Ureter (tissue), 1 donor: ENCODE data around the gene RTKN. TPM values are rescaled to one million over a fixed set of nuclear protein-coding genes. Genes with fewer than 3 reads are reported as not detected.

Experiments used
- DNase-seq: peaks from one replicate; pipeline ENCODE4 v3.0.0-alpha.2; 2020; ENCODE audit warnings: low spot score
- total RNA-seq: library from RNA; stranded (reverse); gene quantifications from one replicate; pipeline ENCODE4 v1.2.4, GENCODE V29; 2023
- donor health status: DM: yes; HTN: yes; CAD: no.

Gene RTKN
- total RNA-seq, 1 donor from 2014 or later, result 36.4 TPM

GRCh38 chr2:74417763-74418162 lies 24.0 kb downstream of the RTKN start:
- no peak for DNase-seq

DNA sequence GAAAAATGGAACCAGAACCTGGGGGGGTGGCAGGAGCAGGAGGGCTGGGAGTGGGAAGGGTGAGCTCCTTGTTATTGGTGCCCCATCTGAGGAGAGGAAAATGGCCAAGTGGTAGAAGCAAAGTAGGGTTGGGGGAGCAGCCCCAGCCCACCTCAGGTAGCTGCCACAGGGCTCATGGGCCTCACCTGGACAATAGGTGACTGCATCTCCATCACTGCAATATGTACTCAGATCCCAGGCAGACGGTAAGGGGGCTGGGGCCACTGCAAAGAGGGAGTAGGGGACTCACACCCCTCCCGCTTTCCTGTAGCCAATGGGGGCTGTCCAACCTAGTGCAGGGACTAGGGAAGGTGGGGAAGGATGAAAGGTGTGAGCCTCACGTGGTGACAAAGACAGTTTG lies 24.5 kb downstream of the RTKN start:
- DNase-seq, result no peak

DNA sequence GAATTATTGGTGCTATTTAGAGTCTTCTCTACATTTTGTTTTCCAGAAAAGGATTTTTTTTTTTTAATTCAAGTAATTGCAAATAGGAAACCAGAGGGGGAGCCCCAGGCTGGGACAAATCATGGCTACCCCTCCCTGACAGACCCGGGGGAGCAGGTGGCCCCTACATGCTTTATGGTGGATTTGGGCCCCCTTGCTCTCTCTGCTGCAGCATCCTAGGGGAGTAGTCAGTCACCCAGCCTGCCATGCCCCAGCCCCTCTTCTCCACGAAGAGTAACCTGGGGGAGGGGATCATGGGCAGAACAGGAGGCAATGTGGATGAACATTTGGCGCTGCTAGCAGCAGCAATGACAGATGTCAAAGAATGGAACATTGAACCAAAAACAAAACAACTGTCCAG lies 25.0 kb downstream of the RTKN start:
- no peak for DNase-seq

GRCh38 chr2:74415762-74416395 lies 25.9 kb downstream of the RTKN start:
- no peak for DNase-seq

DNA sequence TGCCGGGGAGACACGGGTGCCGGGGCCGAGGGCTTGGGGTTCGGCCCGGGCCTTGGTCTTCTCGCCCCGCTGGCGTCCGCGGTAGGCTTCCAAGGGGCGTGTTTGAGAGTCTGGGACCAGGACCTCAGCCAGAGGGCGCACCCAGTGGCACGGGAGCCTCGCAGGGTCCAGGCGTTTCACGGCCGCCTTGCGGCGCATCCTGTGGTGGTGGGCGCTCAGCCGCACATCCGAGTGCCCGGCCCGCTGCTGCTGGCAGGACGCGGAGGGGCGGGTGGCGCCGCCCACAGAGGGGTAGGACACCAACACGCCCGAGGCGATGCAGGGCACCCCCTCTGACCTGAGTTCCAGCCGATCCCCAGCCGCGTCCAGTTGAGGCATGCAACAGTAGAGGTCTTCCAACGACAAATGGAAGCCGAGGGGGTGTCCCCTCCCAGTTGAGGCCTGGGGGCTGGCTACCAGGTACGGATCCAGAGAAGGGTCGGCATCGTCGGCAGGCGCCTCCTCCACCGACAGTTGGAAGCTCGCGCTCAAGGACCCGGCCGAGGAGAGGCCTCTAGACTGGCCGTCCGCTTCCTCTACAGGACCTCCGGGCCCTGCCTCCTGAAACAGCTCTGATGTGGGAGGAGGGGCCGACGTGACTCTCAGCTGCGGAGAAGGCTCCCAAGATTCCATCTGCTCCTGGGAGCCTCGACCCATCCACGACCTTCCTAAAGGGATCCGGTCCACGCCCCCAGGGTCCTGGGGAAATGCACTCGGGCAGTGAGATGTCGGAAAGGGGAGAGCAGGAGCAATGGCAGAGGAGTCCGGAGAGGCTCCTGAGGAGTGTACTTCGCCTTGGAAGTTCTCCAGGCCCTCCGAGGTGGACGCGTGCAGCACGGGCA lies 26.6 kb downstream of the RTKN start:
- no peak for DNase-seq

- DNase-seq, result no peak
These were observed 27.3 kb downstream of the RTKN start for GRCh38 chr2:74414441-74414840.

DNA sequence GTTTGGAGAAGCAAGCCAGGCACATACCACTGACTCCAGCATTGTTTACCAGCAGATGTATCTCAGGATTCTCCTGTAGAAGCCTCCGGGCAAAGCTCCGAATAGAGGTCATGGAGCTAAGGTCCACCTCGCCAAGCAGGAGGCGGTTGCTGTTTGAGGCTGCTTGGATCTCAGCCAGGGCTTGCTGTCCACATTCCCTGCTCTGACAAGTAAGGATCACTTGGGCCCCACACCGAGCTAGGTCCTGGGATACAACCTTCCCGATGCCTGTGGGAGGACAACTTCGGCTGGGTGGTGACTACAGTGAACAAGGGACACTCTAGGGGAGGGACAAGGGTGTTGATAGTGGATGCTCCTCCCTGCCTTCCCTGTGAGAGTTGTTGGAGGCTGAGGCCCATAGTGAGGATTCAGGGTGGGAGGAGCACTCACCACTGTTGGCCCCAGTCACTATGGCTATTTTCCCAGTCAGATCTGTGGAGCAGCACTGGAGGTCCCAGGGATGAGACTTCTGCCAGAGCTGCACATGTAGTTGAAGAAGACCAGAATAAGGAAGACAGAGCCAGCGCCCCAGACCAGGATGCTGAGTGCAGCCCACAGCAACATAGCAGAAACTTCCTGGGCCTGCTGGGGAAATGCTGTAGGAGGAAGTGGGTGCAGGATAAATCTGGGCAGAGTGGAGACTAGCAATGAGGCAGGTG lies 28.6 kb downstream of the RTKN start:
- DNase-seq, result no peak

DNA sequence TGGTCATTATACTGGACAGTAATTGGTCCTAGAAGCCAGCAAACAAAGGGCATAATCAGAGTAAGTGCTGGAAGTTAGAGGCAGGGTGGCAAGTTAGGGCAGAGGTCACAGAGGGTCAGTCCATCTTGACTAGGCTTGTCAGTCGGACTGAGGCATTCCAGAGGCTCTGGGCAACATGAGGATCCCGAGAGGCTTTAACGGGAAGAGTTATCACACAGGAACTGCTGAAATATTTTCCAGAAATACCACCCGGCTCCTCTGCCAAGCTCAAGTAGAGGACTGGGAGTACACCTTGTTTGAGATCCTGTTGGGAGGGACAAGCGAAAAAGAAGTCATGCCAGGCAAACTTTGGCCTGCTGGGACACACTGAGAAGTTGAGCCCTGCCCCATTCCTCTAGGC lies 34.1 kb downstream of the RTKN start:
- no peak for DNase-seq

DNA sequence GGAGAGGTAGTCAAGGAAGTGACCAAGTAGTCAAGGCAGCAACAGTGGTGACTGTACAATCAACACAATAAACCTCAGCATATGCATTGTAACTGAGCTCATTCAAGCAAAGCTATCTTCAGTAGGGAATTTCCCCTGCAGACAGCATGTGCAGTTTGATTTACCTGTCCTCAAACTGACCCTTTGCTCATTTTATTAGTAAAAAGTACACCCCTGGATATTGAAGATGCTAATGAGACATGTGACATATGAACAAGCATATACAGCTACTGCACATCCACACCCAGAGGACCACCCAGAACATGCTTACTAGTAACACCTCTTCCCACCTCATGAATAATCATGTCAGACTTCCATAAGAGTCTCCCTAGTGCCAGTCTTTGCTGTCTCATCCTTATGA lies 35.7 kb downstream of the RTKN start:
- DNase-seq, result no peak

GRCh38 chr2:74401891-74402290 lies 39.8 kb downstream of the RTKN start:
- DNase-seq, result no peak

DNA sequence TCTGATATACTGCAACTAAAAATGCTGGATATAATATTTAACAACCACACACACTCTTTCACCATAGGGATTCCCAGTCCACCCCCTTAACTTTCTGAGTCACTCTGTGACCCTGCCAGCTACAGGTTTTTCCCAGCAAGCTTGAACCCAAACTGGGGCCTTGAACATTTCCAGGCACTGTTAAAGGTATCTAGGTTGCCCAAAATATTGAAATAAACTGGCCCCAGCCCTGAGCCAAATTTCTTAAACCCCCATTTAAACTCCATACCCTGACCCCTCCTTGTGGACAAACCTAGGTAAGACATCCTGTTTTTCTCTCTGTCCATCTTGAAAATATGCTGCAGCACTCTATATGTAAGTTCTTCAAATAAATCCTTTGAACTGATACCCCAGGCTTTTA lies 42.0 kb downstream of the RTKN start:
- DNase-seq, result no peak

DNA sequence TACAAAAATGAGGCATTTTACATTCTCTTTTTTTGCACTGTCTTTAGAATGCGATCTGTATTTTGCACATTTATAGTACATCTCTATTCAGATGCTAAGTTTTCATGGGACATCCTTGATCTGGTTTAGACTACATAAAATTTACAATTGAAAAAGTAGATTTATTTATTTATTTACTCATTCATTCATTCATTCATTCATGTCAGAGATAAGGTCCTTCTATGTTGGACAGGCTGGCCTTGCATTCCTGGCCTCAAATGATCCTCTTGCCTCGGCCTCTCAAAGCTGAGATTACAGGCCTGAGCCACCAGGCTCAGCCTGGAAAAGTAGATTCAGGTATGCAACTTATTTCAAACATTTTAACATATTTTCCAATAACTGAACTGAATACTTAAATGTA lies 45.6 kb downstream of the RTKN start:
- DNase-seq, result no peak

DNA sequence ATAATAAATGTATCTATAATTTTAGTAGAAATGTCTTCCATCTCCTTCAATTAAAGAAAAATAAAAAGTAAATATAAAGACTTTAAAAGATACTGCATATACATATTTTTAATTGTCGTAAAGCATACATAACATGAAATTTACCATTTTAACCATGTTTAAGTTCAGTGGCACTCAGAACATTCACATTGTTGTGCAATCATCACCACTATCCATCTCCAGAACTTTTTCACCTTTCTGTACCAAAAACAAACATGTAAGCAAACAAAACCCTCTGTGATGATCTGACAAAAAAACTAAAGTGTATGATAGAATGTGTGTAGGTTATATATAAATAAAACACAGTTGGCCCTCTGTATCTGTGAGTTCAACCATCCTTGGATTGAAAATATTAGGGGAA lies 48.2 kb downstream of the RTKN start:
- DNase-seq, result no peak

GRCh38 chr2:74392449-74392743 lies 49.3 kb downstream of the RTKN start:
- DNase-seq, result no peak

GRCh38 chr2:74391580-74392448 lies 49.9 kb downstream of the RTKN start:
- peak; percentile 94 for DNase-seq

DNA sequence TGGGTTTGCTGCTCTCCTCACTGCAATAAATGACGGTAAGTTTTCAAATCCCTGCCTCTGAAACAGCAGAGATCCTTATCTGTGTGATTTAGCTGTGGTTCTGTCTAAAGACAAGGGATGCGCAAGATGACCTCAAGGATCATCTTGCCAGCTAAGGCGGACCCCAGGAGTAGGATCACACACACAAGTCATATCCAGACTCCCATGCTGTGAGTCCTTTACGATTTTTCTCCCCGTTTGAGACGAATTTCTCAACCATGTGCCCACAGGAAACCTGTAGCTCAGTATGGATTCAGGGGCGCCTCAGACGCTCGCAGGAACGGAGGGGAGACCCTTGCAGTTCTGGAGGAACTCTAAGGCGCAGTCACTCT lies 50.5 kb downstream of the RTKN start:
- DNase-seq, result no peak

- no peak for DNase-seq
These were observed 51.1 kb downstream of the RTKN start for GRCh38 chr2:74390606-74391005.

DNA sequence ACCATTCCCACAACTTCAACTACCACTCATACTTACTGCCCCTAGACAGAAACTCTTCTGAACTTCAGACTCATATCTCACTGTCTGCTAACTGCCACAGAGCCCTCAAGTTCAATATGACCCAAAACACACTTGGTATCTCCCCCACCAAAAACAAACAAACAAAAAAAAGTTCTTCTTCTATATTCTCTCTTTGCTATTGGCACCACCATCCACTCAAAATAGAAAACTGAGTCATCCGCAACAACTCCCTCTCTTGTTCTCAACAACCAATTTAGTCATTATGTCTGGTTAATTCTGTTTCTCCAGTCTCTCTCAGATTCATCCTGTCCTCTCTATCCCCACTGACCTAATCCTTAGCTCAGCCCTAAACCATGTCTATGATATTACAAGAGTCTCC lies 54.4 kb downstream of the RTKN start:
- no peak for DNase-seq

DNA sequence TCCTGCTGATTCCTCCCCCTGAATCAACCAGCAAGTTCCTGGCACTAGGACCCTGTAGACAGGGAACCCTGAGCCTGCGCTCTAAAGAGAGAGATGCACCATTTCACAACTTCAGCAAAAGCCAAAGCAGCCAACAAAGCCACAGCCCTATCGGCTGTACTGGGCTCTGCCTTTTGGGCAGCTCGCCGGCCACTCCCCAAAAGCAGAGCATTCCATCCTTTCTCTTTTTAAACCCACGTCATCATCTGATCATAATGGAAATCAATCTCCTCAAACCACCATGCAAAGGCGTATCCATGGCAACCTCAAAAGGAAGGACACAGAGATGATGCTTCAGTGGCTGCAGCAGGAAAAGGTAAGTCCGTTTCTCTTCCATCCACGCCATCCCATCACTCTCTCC lies 56.3 kb downstream of the RTKN start:
- no peak for DNase-seq

GRCh38 chr2:74384051-74384450 lies 57.7 kb downstream of the RTKN start:
- DNase-seq, result no peak

GRCh38 chr2:74383254-74383653 lies 58.5 kb downstream of the RTKN start:
- no peak for DNase-seq

DNA sequence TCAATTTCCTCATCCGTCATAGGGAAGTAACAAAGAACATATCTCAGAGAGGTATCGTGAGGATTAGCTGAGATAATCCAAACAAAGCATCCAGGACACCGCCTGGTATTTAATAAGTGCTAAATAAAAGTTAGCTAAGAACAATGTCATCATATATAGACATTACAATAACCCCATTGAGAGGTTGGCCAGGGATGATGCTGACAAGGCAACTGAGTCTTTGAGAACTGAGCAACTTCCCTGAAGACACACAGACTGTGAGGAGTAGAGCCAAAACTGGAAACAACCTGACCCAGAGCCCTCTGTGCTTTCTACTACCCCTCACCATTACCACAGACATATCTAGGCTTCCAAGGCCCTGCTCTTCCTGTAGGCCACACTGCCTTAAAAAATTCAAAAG lies 60.0 kb downstream of the RTKN start:
- no peak for DNase-seq
